ENCODE data around the gene TFDP1.

DNA sequence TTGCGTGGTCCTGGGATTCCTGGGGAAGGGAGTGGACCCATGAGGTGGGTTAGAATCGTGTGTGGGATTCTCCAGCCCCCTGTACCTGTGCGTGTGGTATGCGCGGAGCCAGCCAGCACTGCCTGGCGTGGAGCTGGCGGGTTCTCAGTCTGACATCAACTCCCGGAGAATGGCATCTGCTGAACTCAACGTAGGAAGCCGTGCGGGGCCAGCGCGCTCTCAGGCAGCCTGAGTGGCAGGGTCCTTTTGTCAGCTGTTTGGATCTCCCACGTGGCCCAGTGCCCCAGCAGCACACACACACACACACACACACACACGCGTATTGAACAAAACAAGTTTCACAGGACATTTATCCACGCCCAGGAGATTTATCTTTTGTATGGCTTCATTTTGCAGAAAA lies 45.3 kb downstream of the TFDP1 start:
- TF ChIP-seq POLR2A (IDR thresholded peaks at IDR 0.05; ENCODE audit: extremely low read depth, insufficient read length), result no peak
- TF ChIP-seq, protein P1, sequence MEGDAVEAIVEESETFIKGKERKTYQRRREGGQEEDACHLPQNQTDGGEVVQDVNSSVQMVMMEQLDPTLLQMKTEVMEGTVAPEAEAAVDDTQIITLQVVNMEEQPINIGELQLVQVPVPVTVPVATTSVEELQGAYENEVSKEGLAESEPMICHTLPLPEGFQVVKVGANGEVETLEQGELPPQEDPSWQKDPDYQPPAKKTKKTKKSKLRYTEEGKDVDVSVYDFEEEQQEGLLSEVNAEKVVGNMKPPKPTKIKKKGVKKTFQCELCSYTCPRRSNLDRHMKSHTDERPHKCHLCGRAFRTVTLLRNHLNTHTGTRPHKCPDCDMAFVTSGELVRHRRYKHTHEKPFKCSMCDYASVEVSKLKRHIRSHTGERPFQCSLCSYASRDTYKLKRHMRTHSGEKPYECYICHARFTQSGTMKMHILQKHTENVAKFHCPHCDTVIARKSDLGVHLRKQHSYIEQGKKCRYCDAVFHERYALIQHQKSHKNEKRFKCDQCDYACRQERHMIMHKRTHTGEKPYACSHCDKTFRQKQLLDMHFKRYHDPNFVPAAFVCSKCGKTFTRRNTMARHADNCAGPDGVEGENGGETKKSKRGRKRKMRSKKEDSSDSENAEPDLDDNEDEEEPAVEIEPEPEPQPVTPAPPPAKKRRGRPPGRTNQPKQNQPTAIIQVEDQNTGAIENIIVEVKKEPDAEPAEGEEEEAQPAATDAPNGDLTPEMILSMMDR (IDR thresholded peaks at IDR 0.05; ENCODE audit: low read depth, low read length), result no peak

Measured in NB4 (cell line).